ENCODE data around the gene CLEC3B.

DNA sequence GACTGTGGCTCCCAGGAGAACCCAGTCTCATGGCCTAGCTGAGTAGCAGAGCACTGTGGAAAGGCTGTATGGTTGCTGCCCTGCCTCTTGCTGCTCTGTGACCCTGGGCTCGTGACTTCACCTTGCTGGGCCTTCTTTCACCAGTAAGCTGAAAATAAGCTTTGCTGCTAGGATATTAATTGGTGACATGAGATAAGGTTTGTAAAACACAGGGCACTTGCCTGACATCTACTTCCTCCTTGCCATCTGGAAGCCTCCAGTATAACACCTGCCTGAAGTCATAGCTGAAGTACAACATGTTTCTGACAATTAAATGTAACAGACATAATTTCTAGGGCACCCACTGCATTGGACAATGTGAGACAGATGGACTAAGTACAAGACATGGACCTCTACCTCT is 53.6 kb downstream of the CLEC3B start:
- TF ChIP-seq, protein P1, sequence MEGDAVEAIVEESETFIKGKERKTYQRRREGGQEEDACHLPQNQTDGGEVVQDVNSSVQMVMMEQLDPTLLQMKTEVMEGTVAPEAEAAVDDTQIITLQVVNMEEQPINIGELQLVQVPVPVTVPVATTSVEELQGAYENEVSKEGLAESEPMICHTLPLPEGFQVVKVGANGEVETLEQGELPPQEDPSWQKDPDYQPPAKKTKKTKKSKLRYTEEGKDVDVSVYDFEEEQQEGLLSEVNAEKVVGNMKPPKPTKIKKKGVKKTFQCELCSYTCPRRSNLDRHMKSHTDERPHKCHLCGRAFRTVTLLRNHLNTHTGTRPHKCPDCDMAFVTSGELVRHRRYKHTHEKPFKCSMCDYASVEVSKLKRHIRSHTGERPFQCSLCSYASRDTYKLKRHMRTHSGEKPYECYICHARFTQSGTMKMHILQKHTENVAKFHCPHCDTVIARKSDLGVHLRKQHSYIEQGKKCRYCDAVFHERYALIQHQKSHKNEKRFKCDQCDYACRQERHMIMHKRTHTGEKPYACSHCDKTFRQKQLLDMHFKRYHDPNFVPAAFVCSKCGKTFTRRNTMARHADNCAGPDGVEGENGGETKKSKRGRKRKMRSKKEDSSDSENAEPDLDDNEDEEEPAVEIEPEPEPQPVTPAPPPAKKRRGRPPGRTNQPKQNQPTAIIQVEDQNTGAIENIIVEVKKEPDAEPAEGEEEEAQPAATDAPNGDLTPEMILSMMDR (IDR thresholded peaks at IDR 0.05), result no peak
- TF ChIP-seq POLR2A (IDR thresholded peaks at IDR 0.05), result no peak
- TF ChIP-seq POLR2AphosphoS5 (IDR thresholded peaks at IDR 0.05), result no peak
- no peak for TF ChIP-seq EP300 (IDR thresholded peaks at IDR 0.05)
